Esophagus (tissue), 2 donors: ENCODE results near the gene DNAH3. TPM values are rescaled to one million over a fixed set of nuclear protein-coding genes. Genes with fewer than 3 reads are reported as not detected.
A peak's percentile ranks its signal among the peaks of the same experiment; 100 is the strongest.

ENCODE experiments used
- H3K27ac ChIP-seq, 2 donors: one replicate each; pipeline ENCODE4 v1.5.1; 2013; ENCODE audit warnings: low read depth in 2 of 2, mild to moderate bottlenecking in 2 of 2, inconsistent platforms in 1 of 2, low read length in 1 of 2, moderate library complexity in 1 of 2
- H3K27me3 ChIP-seq, 2 donors: one replicate each; pipeline ENCODE4 v1.6.1; 2013; ENCODE audit warnings: low read length in 2 of 2, control low read depth in 1 of 2, mild to moderate bottlenecking in 1 of 2; ENCODE audit not compliant: insufficient read depth in 2 of 2, control insufficient read depth in 1 of 2
- H3K36me3 ChIP-seq, 2 donors: one replicate each; pipeline ENCODE4 v1.6.1; 2013; ENCODE audit warnings: low read length in 1 of 2; ENCODE audit not compliant: control insufficient read depth in 2 of 2, insufficient read depth in 2 of 2
- H3K4me1 ChIP-seq, 2 donors: one replicate each; pipeline ENCODE4 v1.6.1; 2013; ENCODE audit warnings: low read length in 1 of 2; ENCODE audit not compliant: control insufficient read depth in 2 of 2, insufficient read depth in 2 of 2
- H3K4me3 ChIP-seq, 2 donors: one replicate each; pipeline ENCODE4 v1.5.1; 2013; ENCODE audit warnings: low read length in 2 of 2, mild to moderate bottlenecking in 2 of 2, low read depth in 1 of 2, moderate library complexity in 1 of 2
- H3K9me3 ChIP-seq, 2 donors: one replicate each; pipeline ENCODE4 v1.6.1; 2013; ENCODE audit warnings: mild to moderate bottlenecking in 2 of 2, low read depth in 1 of 2, low read length in 1 of 2, moderate library complexity in 1 of 2; ENCODE audit not compliant: control insufficient read depth in 2 of 2, insufficient read depth in 1 of 2
- WGBS, 2 donors: extraction: QIAGEN DNeasy Blood & Tissue Kit; methylation state at CpG; one replicate each; pipeline ENCODE4 v1.1.7; 2013; 5-methylcytosine and 5-hydroxymethylcytosine counted together
- polyA plus RNA-seq, 2 donors: library from polyadenylated mRNA; stranded (reverse); fragments of 200-250 nt; gene quantifications; one replicate each; pipeline ENCODE4 v1.2.3, GENCODE V29; 2013
- donor health status: healthy with polysubstance abuse.
- donor health status: Bipolar disorder and iron deficiency.

DNAH3 gene
- polyA plus RNA-seq, 2 donors, result 0.07 to 0.18 TPM

DNA sequence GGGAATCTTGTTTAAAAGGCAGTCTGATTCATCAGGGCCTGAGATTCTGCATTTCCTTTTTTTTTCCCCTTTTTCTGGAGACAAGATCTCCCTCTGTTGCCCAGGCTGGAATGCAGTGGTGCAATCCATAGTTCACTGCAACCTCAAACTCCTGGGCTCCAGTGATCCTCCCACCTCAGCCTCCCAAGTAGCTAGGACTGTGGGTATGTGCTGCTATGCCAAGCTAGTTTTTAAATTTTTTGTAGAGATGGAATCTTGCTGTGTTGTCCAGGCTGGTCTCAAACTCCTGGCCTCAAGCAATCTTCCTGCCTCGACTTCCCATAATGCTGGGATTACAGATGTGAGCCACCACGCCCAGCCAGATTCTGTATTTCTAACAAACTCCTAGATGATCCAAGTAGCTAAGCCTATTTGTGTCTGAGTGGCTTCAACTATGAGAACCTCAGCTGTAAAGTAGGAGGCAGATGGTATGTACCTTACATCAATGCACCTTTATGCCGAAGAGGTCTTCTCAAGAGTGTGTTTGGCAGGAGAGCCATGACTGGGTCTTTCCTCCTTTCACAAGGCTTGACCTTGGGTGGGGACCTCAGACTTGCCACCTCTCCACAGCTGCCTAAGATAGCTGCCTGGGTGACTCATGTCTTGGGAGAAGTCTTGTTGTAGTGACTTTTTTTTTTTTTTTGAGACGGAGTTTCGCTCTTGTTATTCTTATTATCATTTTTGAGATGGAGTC lies 18.8 kb upstream of the DNAH3 start:
- no peaks in the 10 kb centered on the region for H3K4me1 ChIP-seq
- no peak overlapping the region for H3K4me3 ChIP-seq
- H3K27me3 ChIP-seq, result no peaks in the 10 kb centered on the region
- 84 to 86% methylated on average over 5 of the region's 5 CpGs for WGBS, 2 donors
- H3K27ac ChIP-seq, result no peak overlapping the region
- peaks cover 15 to 23% of the 10 kb centered on the region in 2 donors for H3K36me3 ChIP-seq
- H3K9me3 ChIP-seq, result no peaks in the 10 kb centered on the region

- Histone ChIP-seq H3K27me3 (no peaks in the 10 kb centered on the region), H3K36me3 (peaks cover 15 to 23% of the 10 kb centered on the region in 2 donors), H3K9me3 (no peaks in the 10 kb centered on the region), H3K4me1 (peaks cover 0 to 2% of the 10 kb centered on the region in 2 donors), H3K27ac (no peak overlapping the region), H3K4me3 (no peak overlapping the region)
- WGBS, 2 donors, result 96 to 98% methylated on average over 12 of the region's 12 CpGs
Observed at GRCh38 chr16:21167929-21168602, 17.4 kb upstream of the DNAH3 start.

DNA sequence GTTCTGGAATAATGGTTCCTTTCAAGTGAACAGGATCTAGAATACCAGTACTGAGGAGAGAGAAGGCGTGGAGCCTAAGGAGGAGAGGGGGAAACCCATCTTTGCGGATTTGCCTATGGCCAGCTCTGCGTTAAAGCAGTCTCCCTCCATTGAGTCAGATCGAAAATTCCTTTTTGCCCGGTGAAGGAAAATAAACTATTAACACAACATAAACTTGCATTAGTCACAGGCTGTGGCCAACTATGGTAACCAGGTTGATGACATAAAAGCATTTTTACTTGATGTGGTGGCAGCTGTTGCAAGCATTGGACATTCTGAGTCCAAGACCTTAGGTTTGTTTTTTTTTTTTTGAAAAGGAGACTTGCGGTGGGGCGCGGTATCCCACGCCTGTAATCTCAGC lies 16.7 kb upstream of the DNAH3 start:
- no peaks in the 10 kb centered on the region for H3K9me3 ChIP-seq
- no peaks in the 10 kb centered on the region for H3K27me3 ChIP-seq
- peaks cover 15 to 23% of the 10 kb centered on the region in 2 donors for H3K36me3 ChIP-seq
- H3K4me1 ChIP-seq, result peaks cover 0 to 3% of the 10 kb centered on the region in 2 donors
- 92 to 94% methylated on average over 9 of the region's 9 CpGs for WGBS, 2 donors
- H3K27ac ChIP-seq, result no peak overlapping the region
- no peak overlapping the region for H3K4me3 ChIP-seq

GRCh38 chr16:21166561-21166961 lies 15.9 kb upstream of the DNAH3 start:
- WGBS, 2 donors, result 88 to 92% methylated on average over 9 of the region's 9 CpGs

GRCh38 chr16:21164521-21165168 lies 14.0 kb upstream of the DNAH3 start:
- peaks cover 0 to 7% of the 10 kb centered on the region in 2 donors for H3K4me1 ChIP-seq
- no peak overlapping the region for H3K27ac ChIP-seq
- no peaks in the 10 kb centered on the region for H3K9me3 ChIP-seq
- no peaks in the 10 kb centered on the region for H3K27me3 ChIP-seq
- H3K36me3 ChIP-seq, result peaks cover 8 to 11% of the 10 kb centered on the region in 2 donors
- WGBS, 2 donors, result 92 to 93% methylated on average over 7 of the region's 7 CpGs
- H3K4me3 ChIP-seq, result no peak overlapping the region

More at GRCh38 chr16:21166561-21166961, 15.9 kb upstream of the DNAH3 start:
- Histone ChIP-seq H3K36me3 (peaks cover 15 to 23% of the 10 kb centered on the region in 2 donors), H3K27me3 (no peaks in the 10 kb centered on the region), H3K4me3 (no peak overlapping the region), H3K27ac (peak overlapping the region in 1 of 2 donors; percentile 18), H3K9me3 (no peaks in the 10 kb centered on the region), H3K4me1 (peaks cover 0 to 5% of the 10 kb centered on the region in 2 donors)

DNA sequence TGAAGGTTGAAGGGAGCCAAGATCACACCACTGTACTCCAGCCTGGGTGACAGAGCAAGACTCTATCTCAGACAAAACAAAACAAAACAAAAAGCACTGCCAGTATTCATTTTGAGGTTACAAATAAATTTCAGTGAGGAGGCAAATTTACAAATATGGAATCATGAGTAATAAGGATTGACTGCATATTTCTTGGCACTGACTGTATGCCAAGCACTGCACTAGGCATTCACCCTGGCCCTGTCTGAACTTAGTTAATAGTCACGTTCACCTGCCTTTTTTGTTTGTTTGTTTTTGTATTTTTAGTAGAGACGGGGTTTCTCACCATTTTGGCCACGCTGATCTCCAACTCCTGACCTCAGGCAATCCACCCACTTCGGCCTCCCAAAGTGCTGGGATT lies 12.9 kb upstream of the DNAH3 start:
- Histone ChIP-seq H3K4me1 (peaks cover 0 to 7% of the 10 kb centered on the region in 2 donors), H3K36me3 (peaks cover 8 to 11% of the 10 kb centered on the region in 2 donors), H3K27me3 (no peaks in the 10 kb centered on the region), H3K27ac (peak overlapping the region; percentile 32 to 66), H3K9me3 (no peaks in the 10 kb centered on the region), H3K4me3 (no peak overlapping the region)
- 71 to 74% methylated on average over 4 of the region's 4 CpGs for WGBS, 2 donors

DNA sequence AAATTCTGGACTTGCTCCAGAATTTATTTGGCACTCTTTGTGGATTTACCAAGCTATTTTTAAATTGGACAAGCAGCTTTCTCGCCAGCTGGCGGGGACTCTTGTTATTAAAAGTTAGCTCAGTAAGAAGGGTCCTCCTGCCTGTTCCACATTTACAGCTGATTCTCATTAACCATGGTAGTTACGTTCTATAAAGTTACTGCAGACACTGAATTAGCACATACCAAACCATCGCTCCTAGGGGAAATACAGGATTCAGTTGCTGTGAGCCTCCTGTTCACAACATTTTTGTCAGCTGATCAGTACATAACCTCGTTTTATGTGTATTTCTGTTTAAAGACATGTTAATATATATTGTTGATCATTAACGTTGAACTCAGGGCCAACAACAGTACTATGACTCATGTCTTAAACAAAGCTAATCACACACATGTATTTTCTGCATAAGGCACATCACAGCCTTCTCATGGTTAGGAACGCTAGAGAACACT lies 12.1 kb upstream of the DNAH3 start:
- Histone ChIP-seq H3K36me3 (peaks cover 8 to 11% of the 10 kb centered on the region in 2 donors), H3K4me1 (peaks cover 0 to 7% of the 10 kb centered on the region in 2 donors), H3K27ac (peak overlapping the region; percentile 32 to 66), H3K9me3 (no peaks in the 10 kb centered on the region), H3K27me3 (no peaks in the 10 kb centered on the region), H3K4me3 (peak overlapping the region in 1 of 2 donors; percentile 1)
- 31 to 38% methylated on average over 7 of the region's 7 CpGs for WGBS, 2 donors

- Histone ChIP-seq H3K4me1 (peaks cover 0 to 7% of the 10 kb centered on the region in 2 donors), H3K4me3 (peak overlapping the region in 1 of 2 donors; percentile 24), H3K27me3 (no peaks in the 10 kb centered on the region), H3K27ac (no peak overlapping the region), H3K36me3 (peaks cover 0 to 5% of the 10 kb centered on the region in 2 donors), H3K9me3 (no peaks in the 10 kb centered on the region)
- WGBS, 2 donors, result 63 to 67% methylated on average over 2 of the region's 2 CpGs
Observed at GRCh38 chr16:21161211-21161610, 10.6 kb upstream of the DNAH3 start.

DNA sequence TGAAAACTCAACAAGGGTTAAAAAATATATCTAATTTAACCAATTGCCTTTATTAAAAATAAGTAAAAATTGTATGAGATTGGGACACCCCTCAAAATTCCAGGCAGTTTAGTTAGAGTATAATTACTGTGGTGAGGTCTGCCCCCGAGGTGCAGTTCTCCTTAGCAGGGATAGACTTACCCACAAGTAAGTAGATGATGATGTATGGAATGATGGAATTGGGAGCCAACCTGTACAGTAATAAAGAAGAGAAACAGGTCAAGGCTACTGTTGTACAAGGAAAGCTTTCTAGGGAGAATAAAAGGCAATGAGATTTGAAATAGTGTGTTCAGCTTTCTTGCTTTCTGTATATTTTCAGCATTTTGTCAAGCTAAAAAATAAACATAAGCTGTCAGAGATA lies 9.6 kb upstream of the DNAH3 start:
- WGBS, 2 donors, result 45 to 56% methylated on average over 1 of the region's 1 CpG
- no peaks in the 10 kb centered on the region for H3K9me3 ChIP-seq
- H3K4me3 ChIP-seq, result peak overlapping the region in 1 of 2 donors; percentile 80
- peaks cover 0 to 7% of the 10 kb centered on the region in 2 donors for H3K4me1 ChIP-seq
- no peak overlapping the region for H3K27ac ChIP-seq
- peaks cover 0 to 5% of the 10 kb centered on the region in 2 donors for H3K36me3 ChIP-seq
- H3K27me3 ChIP-seq, result no peaks in the 10 kb centered on the region
